Activated CD8-positive, alpha-beta memory T cell treated with anti-CD3 and anti-CD28 coated beads, Interleukin-2, amount 50 U/mL, for 4 hours (primary cell): Measurements from ENCODE around the gene TMEM43.

Experiments
- DNase-seq: peaks from one replicate; pipeline ENCODE4 v3.0.0-alpha.2; 2020

TMEM43 gene

GRCh38 chr3:14122301-14122700 lies 2.6 kb upstream of the TMEM43 start:
- no peak for DNase-seq

- DNase-seq, result peak; percentile 16
These were observed 1.3 kb upstream of the TMEM43 start for GRCh38 chr3:14123308-14124222.

- DNase-seq, result peak; percentile 70
These were observed 633 bp upstream of the TMEM43 start for GRCh38 chr3:14124223-14124614.

GRCh38 chr3:14125193-14126016 lies 553 bp downstream of the TMEM43 start:
- peak; percentile 71 for DNase-seq

GRCh38 chr3:14126017-14126886 lies 1.4 kb downstream of the TMEM43 start:
- no peak for DNase-seq

GRCh38 chr3:14126887-14127505 lies 2.1 kb downstream of the TMEM43 start:
- no peak for DNase-seq

- no peak for DNase-seq
These were observed 2.8 kb downstream of the TMEM43 start for GRCh38 chr3:14127516-14128161.

GRCh38 chr3:14128724-14129123 lies 3.9 kb downstream of the TMEM43 start:
- no peak for DNase-seq

- no peak for DNase-seq
These were observed 4.4 kb downstream of the TMEM43 start for GRCh38 chr3:14129296-14129695.

- DNase-seq, result no peak
These were observed 5.4 kb downstream of the TMEM43 start for GRCh38 chr3:14130230-14130629.

- DNase-seq, result no peak
These were observed 5.9 kb downstream of the TMEM43 start for GRCh38 chr3:14130707-14131106.

GRCh38 chr3:14131134-14131533 lies 6.3 kb downstream of the TMEM43 start:
- no peak for DNase-seq

GRCh38 chr3:14132120-14132519 lies 7.3 kb downstream of the TMEM43 start:
- DNase-seq, result no peak

GRCh38 chr3:14132689-14133088 lies 7.8 kb downstream of the TMEM43 start:
- no peak for DNase-seq

- DNase-seq, result no peak
These were observed 8.4 kb downstream of the TMEM43 start for GRCh38 chr3:14133188-14133800.

GRCh38 chr3:14133876-14134275 lies 9.0 kb downstream of the TMEM43 start:
- no peak for DNase-seq

- no peak for DNase-seq
These were observed 9.4 kb downstream of the TMEM43 start for GRCh38 chr3:14134291-14134690.

- DNase-seq, result no peak
These were observed 10.7 kb downstream of the TMEM43 start for GRCh38 chr3:14135581-14135980.

GRCh38 chr3:14137004-14137403 lies 12.2 kb downstream of the TMEM43 start:
- no peak for DNase-seq

GRCh38 chr3:14137445-14137844 lies 12.6 kb downstream of the TMEM43 start:
- no peak for DNase-seq

- DNase-seq, result no peak
These were observed 13.4 kb downstream of the TMEM43 start for GRCh38 chr3:14138109-14138877.
